SH-SY5Y (cell line): ENCODE results near the gene GP2.

ENCODE experiments used
- GATA2 ChIP-seq: IDR thresholded peaks from 2 replicates; pipeline ENCODE4 v1.6.1; 2011; ENCODE audit warnings: mild to moderate bottlenecking, low read depth, low read length
- GATA3 ChIP-seq: IDR thresholded peaks from 2 replicates; pipeline ENCODE4 v1.6.1; 2011; ENCODE audit warnings: low read depth, mild to moderate bottlenecking, low read length, moderate library complexity

- TF ChIP-seq GATA2 (no peak), GATA3 (no peak)
Observed at GRCh38 chr16:20280259-20280658, 47.1 kb downstream of the GP2 start.
